ENCODE data around the gene ANTXR2. TPM values are rescaled to one million over a fixed set of nuclear protein-coding genes. Genes with fewer than 3 reads are reported as not detected.

ANTXR2 gene
- total and polyA plus RNA-seq, 2 of the 13 experiments (the other 11 are each of a cell fraction or from before 2014, with no cell fraction given), result 4.6 to 14.5 TPM

DNA sequence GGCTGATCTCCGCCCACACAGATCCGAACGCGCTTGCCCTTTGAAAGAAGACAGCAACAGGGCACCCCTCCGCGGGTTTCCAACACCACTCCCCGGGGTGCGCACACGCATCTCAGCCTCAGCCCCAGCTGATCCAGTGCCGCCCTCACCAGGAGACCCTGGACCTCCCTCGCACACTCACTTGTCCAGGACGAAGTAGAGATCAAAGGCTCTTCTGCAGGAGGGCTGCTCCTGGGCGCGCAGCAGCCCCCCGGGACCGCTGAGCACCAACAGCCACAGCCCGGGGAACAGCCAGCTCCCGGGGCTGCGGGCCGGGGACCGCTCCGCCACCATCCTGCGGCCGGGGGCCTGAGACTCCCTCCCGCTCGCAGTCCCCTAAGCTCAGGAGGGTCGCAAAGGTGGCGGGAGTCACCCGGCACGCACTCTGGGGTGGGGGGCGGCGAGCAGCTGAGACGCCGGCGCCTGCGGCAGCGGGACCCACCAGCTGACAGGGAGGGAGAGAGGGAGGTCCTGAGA, 743 bp downstream of the ANTXR2 start (continued):
- TF ChIP-seq, protein P1, sequence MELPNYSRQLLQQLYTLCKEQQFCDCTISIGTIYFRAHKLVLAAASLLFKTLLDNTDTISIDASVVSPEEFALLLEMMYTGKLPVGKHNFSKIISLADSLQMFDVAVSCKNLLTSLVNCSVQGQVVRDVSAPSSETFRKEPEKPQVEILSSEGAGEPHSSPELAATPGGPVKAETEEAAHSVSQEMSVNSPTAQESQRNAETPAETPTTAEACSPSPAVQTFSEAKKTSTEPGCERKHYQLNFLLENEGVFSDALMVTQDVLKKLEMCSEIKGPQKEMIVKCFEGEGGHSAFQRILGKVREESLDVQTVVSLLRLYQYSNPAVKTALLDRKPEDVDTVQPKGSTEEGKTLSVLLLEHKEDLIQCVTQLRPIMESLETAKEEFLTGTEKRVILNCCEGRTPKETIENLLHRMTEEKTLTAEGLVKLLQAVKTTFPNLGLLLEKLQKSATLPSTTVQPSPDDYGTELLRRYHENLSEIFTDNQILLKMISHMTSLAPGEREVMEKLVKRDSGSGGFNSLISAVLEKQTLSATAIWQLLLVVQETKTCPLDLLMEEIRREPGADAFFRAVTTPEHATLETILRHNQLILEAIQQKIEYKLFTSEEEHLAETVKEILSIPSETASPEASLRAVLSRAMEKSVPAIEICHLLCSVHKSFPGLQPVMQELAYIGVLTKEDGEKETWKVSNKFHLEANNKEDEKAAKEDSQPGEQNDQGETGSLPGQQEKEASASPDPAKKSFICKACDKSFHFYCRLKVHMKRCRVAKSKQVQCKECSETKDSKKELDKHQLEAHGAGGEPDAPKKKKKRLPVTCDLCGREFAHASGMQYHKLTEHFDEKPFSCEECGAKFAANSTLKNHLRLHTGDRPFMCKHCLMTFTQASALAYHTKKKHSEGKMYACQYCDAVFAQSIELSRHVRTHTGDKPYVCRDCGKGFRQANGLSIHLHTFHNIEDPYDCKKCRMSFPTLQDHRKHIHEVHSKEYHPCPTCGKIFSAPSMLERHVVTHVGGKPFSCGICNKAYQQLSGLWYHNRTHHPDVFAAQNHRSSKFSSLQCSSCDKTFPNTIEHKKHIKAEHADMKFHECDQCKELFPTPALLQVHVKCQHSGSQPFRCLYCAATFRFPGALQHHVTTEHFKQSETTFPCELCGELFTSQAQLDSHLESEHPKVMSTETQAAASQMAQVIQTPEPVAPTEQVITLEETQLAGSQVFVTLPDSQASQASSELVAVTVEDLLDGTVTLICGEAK (IDR thresholded peaks at IDR 0.05), result no peak
- TF ChIP-seq, protein P1 (CRISPR knock-in tag; IDR thresholded peaks at IDR 0.05), result no peak
- peak; percentile 12; the same call in 1 of the 2 replicates for TF ChIP-seq TFDP2 (CRISPR knock-in tag; IDR thresholded peaks at IDR 0.05)
- TF ChIP-seq, protein P2, sequence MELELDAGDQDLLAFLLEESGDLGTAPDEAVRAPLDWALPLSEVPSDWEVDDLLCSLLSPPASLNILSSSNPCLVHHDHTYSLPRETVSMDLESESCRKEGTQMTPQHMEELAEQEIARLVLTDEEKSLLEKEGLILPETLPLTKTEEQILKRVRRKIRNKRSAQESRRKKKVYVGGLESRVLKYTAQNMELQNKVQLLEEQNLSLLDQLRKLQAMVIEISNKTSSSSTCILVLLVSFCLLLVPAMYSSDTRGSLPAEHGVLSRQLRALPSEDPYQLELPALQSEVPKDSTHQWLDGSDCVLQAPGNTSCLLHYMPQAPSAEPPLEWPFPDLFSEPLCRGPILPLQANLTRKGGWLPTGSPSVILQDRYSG (CRISPR knock-in tag; IDR thresholded peaks at IDR 0.05), result no peak
- TF ChIP-seq YY1 (IDR thresholded peaks at IDR 0.05; ENCODE audit: insufficient read depth, insufficient replicate concordance, low read depth, low read length), result no peak
- no peak for TF ChIP-seq MEIS2 (CRISPR knock-in tag; IDR thresholded peaks at IDR 0.05)
- peak; percentile 38 for TF ChIP-seq ZNF607 (CRISPR knock-in tag; IDR thresholded peaks at IDR 0.05; ENCODE audit: borderline replicate concordance)
- TF ChIP-seq ZNF605 (CRISPR knock-in tag; IDR thresholded peaks at IDR 0.05), result 0 out of 2 replicates have a peak, but pooled peaks have one; percentile 18
- no peak for TF ChIP-seq ZNF615 (CRISPR knock-in tag; IDR thresholded peaks at IDR 0.05; ENCODE audit: borderline replicate concordance)
- TF ChIP-seq NCOA1 (CRISPR knock-in tag; IDR thresholded peaks at IDR 0.05), result no peak
- peak; percentile 65; the same call in 1 of the 2 replicates for TF ChIP-seq ZNF670 (CRISPR knock-in tag; IDR thresholded peaks at IDR 0.05; ENCODE audit: borderline replicate concordance)
- no peak for TF ChIP-seq TP53 (CRISPR knock-in tag; conservative IDR thresholded peaks at IDR 0.05)
- TF ChIP-seq MYPOP (CRISPR knock-in tag; IDR thresholded peaks at IDR 0.05), result 0 out of 2 replicates have a peak, but pooled peaks have one; percentile 11
- peak; percentile 85 for TF ChIP-seq AGO2 (optimal IDR thresholded peaks at IDR 0.05; ENCODE audit: low read depth, low read length)
- 0 out of 2 replicates have a peak, but pooled peaks have one; percentile 8 for TF ChIP-seq MXD3 (CRISPR knock-in tag; IDR thresholded peaks at IDR 0.05)
- TF ChIP-seq ZFY (CRISPR knock-in tag; IDR thresholded peaks at IDR 0.05), result no peak
- 0 out of 2 replicates have a peak, but pooled peaks have one; percentile 9 for TF ChIP-seq ZNF709 (CRISPR knock-in tag; IDR thresholded peaks at IDR 0.05)

All from HepG2 (cell line).